ENCODE results near the gene ZNF784. TPM values are rescaled to one million over a fixed set of nuclear protein-coding genes. Genes with fewer than 3 reads are reported as not detected.
A peak's percentile ranks its signal among the peaks of the same experiment; 100 is the strongest.

Gene ZNF784
- total and polyA plus RNA-seq, 2 experiments from 2014 or later = 5.5 to 7.2 TPM

DNA sequence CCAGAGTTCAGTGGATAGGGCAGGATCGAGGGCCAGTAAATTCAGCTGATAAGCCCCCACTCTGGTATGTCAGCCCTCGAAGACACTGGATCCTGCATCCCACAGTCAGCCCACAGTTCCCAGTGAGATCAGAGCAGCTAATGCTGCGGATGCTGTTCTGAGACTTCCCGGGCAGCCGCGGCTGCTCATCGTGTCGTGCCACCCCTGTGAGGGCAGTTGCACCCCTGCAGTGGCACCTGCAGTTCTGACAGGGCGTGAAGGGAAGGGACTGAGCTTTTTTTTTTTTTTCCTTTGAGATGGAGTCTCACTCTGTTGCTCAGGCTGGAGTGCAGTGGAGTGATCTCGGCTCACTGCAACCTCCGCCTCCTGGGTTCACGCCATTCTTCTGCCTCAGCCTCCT lies 43.1 kb upstream of the ZNF784 start:
- Histone ChIP-seq H3K36me3 (replicated peaks; ENCODE audit: insufficient read depth, low read depth) (peaks cover 4% of the 10 kb centered on the region), H3K27ac (peak overlapping the region; percentile 65), H3K4me1 (ENCODE audit: insufficient read depth) (peaks cover 15% of the 10 kb centered on the region), H3K4me3 (no peak overlapping the region), H3K9me3 (ENCODE audit: low read depth) (no peaks in the 10 kb centered on the region), H2AFZ (no peak overlapping the region), H4K20me1 (ENCODE audit: insufficient read depth, poor library complexity, severe bottlenecking) (peaks cover 80% of the 10 kb centered on the region), H3K79me2 (peaks cover 86% of the 10 kb centered on the region), H3K4me2 (peak overlapping the region; percentile 21), H3K9me2 (replicated peaks; ENCODE audit: insufficient read depth) (no peaks in the 10 kb centered on the region), H3K27me3 (no peaks in the 10 kb centered on the region)
- DNase-seq (ENCODE audit: low spot score) = no peak
- 84% methylated on average over 12 of the region's 12 CpGs for WGBS (ENCODE audit: low lambda C conversion rate, missing lambda C conversion rate)
- TF ChIP-seq EZH2 (IDR thresholded peaks at IDR 0.05; ENCODE audit: borderline replicate concordance) (no peak), EZH2phosphoT487 (IDR thresholded peaks at IDR 0.05; ENCODE audit: low read depth, severe bottlenecking, unreplicated experiment) (no peak)
- TF ChIP-seq, protein P1, sequence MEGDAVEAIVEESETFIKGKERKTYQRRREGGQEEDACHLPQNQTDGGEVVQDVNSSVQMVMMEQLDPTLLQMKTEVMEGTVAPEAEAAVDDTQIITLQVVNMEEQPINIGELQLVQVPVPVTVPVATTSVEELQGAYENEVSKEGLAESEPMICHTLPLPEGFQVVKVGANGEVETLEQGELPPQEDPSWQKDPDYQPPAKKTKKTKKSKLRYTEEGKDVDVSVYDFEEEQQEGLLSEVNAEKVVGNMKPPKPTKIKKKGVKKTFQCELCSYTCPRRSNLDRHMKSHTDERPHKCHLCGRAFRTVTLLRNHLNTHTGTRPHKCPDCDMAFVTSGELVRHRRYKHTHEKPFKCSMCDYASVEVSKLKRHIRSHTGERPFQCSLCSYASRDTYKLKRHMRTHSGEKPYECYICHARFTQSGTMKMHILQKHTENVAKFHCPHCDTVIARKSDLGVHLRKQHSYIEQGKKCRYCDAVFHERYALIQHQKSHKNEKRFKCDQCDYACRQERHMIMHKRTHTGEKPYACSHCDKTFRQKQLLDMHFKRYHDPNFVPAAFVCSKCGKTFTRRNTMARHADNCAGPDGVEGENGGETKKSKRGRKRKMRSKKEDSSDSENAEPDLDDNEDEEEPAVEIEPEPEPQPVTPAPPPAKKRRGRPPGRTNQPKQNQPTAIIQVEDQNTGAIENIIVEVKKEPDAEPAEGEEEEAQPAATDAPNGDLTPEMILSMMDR (IDR thresholded peaks at IDR 0.05; ENCODE audit: poor library complexity) = no peak

DNA sequence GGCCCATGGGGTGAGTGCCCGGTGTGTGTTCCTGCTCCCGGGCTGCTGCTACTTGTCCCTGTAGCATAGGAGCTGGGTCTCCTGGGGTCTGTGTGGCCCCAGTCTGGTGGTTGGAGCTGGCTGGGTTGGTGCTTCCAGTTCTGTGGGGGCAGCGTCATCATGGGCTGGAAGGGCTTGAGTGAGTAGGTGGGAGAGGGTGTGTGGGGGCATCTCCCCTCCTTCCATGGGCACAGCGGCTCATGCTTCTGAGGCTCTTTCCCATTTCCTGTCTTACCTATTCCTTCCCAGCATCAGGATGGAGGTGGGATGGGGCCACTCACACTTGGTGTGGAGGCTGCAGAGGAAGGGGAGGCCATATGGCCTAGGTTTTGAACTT lies 42.6 kb upstream of the ZNF784 start:
- Histone ChIP-seq H3K4me2 (peak overlapping the region; percentile 21), H3K9me3 (ENCODE audit: low read depth) (no peaks in the 10 kb centered on the region), H3K79me2 (peaks cover 86% of the 10 kb centered on the region), H3K27ac (peak overlapping the region; percentile 65), H3K9me2 (replicated peaks; ENCODE audit: insufficient read depth) (no peaks in the 10 kb centered on the region), H2AFZ (no peak overlapping the region), H3K4me3 (no peak overlapping the region), H4K20me1 (ENCODE audit: insufficient read depth, poor library complexity, severe bottlenecking) (peaks cover 78% of the 10 kb centered on the region), H3K36me3 (replicated peaks; ENCODE audit: insufficient read depth, low read depth) (peaks cover 5% of the 10 kb centered on the region), H3K4me1 (ENCODE audit: insufficient read depth) (peaks cover 15% of the 10 kb centered on the region), H3K27me3 (no peaks in the 10 kb centered on the region)
- TF ChIP-seq EZH2phosphoT487 (IDR thresholded peaks at IDR 0.05; ENCODE audit: low read depth, severe bottlenecking, unreplicated experiment) (no peak), EZH2 (IDR thresholded peaks at IDR 0.05; ENCODE audit: borderline replicate concordance) (no peak)
- TF ChIP-seq, protein P1 (IDR thresholded peaks at IDR 0.05; ENCODE audit: poor library complexity) = no peak
- DNase-seq (ENCODE audit: low spot score) = no peak
- 98% methylated on average over 4 of the region's 4 CpGs for WGBS (ENCODE audit: low lambda C conversion rate, missing lambda C conversion rate)

DNA sequence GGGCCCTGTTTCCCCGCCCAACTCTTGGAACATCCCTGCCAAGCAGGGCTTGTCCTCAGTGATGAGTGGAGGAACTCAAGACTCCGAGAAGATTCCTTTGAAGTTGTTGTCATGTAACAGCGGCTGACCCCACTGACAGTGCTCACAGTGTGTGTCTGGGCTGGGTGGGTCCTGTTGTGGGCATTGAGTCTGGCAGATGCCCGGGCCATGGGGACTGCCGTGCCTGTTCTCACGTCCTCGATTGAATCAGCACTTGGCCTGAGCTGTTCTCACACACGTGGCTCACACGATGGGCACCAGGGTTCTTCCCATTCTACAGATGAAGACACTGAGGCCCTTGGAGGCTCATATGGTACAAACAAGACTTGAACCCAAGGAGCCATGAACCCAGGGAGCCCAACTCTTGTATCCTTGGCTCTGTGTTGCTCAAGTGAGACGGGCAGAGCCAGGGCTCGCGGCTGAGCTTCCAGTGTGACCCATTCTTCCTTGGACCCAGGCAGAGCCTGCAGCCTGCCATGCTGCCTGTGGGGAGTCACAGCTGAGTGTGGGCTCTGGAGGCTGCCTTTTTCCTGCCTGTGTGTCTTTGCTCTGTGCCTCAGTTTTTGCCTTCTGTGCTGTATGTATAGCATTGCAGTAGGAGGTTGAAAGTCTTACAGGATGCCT lies 42.1 kb upstream of the ZNF784 start:
- Histone ChIP-seq H3K4me2 (no peak overlapping the region), H3K4me3 (no peak overlapping the region), H3K4me1 (ENCODE audit: insufficient read depth) (peaks cover 15% of the 10 kb centered on the region), H3K9me2 (replicated peaks; ENCODE audit: insufficient read depth) (no peaks in the 10 kb centered on the region), H2AFZ (no peak overlapping the region), H3K27ac (peak overlapping the region; percentile 65), H4K20me1 (ENCODE audit: insufficient read depth, poor library complexity, severe bottlenecking) (peaks cover 78% of the 10 kb centered on the region), H3K36me3 (replicated peaks; ENCODE audit: insufficient read depth, low read depth) (peaks cover 5% of the 10 kb centered on the region), H3K27me3 (no peaks in the 10 kb centered on the region), H3K9me3 (ENCODE audit: low read depth) (no peaks in the 10 kb centered on the region), H3K79me2 (peaks cover 86% of the 10 kb centered on the region)
- DNase-seq (ENCODE audit: low spot score) = no peak
- 94% methylated on average over 12 of the region's 12 CpGs for WGBS (ENCODE audit: low lambda C conversion rate, missing lambda C conversion rate)
- TF ChIP-seq EZH2phosphoT487 (IDR thresholded peaks at IDR 0.05; ENCODE audit: low read depth, severe bottlenecking, unreplicated experiment) (no peak), EZH2 (IDR thresholded peaks at IDR 0.05; ENCODE audit: borderline replicate concordance) (no peak)
- TF ChIP-seq, protein P1 (IDR thresholded peaks at IDR 0.05; ENCODE audit: poor library complexity) = no peak
